ENCODE results near the gene CCDC148. TPM values are rescaled to one million over a fixed set of nuclear protein-coding genes. Genes with fewer than 3 reads are reported as not detected.

CCDC148 gene
- total and polyA plus RNA-seq, 2 experiments from 2014 or later = 1.2 to 1.8 TPM

GRCh38 chr2:158138255-158138654, 318.3 kb downstream of the CCDC148 start:
- H3F3A ChIP-seq (replicated peaks; ENCODE audit: low read depth) = no peaks in the 10 kb centered on the region
- Mint-ChIP-seq H3K27ac (no peak overlapping the region), H3K4me1 (peaks cover 4% of the 10 kb centered on the region; the same call in 2 of the 3 replicates), H3K27me3 (ENCODE audit: insufficient read depth, low read depth, poor library complexity) (no peaks in the 10 kb centered on the region), H3K9me3 (no peaks in the 10 kb centered on the region), H3K36me3 (ENCODE audit: low read depth) (no peaks in the 10 kb centered on the region), H3K4me3 (no peak overlapping the region)
- DNase-seq (ENCODE audit: low spot score) = no peak
- no peaks in the 10 kb centered on the region for H3K79me2 ChIP-seq (replicated peaks; ENCODE audit: insufficient read depth)
- H3K4me2 ChIP-seq = no peak overlapping the region
- H3K36me3 ChIP-seq (ENCODE audit: insufficient read depth) = no peaks in the 10 kb centered on the region
- H3K4me1 ChIP-seq (ENCODE audit: insufficient read depth) = no peaks in the 10 kb centered on the region
- no peak overlapping the region for H3K4me3 ChIP-seq
- no peak overlapping the region for H3K27ac ChIP-seq (ENCODE audit: low read depth)
- H4K20me1 ChIP-seq (replicated peaks; ENCODE audit: insufficient read depth) = no peaks in the 10 kb centered on the region
- peaks cover 14% of the 10 kb centered on the region for H3K9me2 ChIP-seq (ENCODE audit: insufficient read depth)
- no peak for ATAC-seq
- H3K27me3 ChIP-seq (ENCODE audit: insufficient read depth) = no peaks in the 10 kb centered on the region
- no peak overlapping the region for H2AFZ ChIP-seq
- no peak for TF ChIP-seq NANOG (IDR thresholded peaks at IDR 0.05; ENCODE audit: borderline replicate concordance)
- no peak for TF ChIP-seq CREB1 (CRISPR knock-in tag; IDR thresholded peaks at IDR 0.05; ENCODE audit: low read depth)
- TF ChIP-seq ZNF114 (CRISPR knock-in tag; IDR thresholded peaks at IDR 0.05) = no peak
- no peak for TF ChIP-seq EZH2 (IDR thresholded peaks at IDR 0.05; ENCODE audit: low read depth, unreplicated experiment)
- TF ChIP-seq STAT1 (IDR thresholded peaks at IDR 0.05; ENCODE audit: unreplicated experiment) = no peak
- TF ChIP-seq ETS1 (IDR thresholded peaks at IDR 0.05) = no peak
- TF ChIP-seq ZNF331 (CRISPR knock-in tag; IDR thresholded peaks at IDR 0.05; ENCODE audit: low read depth) = no peak
- TF ChIP-seq POLR2AphosphoS5 (IDR thresholded peaks at IDR 0.05; ENCODE audit: low read depth) = no peak
- TF ChIP-seq, protein P1, sequence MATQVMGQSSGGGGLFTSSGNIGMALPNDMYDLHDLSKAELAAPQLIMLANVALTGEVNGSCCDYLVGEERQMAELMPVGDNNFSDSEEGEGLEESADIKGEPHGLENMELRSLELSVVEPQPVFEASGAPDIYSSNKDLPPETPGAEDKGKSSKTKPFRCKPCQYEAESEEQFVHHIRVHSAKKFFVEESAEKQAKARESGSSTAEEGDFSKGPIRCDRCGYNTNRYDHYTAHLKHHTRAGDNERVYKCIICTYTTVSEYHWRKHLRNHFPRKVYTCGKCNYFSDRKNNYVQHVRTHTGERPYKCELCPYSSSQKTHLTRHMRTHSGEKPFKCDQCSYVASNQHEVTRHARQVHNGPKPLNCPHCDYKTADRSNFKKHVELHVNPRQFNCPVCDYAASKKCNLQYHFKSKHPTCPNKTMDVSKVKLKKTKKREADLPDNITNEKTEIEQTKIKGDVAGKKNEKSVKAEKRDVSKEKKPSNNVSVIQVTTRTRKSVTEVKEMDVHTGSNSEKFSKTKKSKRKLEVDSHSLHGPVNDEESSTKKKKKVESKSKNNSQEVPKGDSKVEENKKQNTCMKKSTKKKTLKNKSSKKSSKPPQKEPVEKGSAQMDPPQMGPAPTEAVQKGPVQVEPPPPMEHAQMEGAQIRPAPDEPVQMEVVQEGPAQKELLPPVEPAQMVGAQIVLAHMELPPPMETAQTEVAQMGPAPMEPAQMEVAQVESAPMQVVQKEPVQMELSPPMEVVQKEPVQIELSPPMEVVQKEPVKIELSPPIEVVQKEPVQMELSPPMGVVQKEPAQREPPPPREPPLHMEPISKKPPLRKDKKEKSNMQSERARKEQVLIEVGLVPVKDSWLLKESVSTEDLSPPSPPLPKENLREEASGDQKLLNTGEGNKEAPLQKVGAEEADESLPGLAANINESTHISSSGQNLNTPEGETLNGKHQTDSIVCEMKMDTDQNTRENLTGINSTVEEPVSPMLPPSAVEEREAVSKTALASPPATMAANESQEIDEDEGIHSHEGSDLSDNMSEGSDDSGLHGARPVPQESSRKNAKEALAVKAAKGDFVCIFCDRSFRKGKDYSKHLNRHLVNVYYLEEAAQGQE (IDR thresholded peaks at IDR 0.05; ENCODE audit: unreplicated experiment) = no peak
- no peak for TF ChIP-seq ZNF462 (CRISPR knock-in tag; IDR thresholded peaks at IDR 0.05)
- no peak for TF ChIP-seq JUNB (IDR thresholded peaks at IDR 0.05; ENCODE audit: unreplicated experiment)
- TF ChIP-seq CTCF (conservative IDR thresholded peaks at IDR 0.05; ENCODE audit: low read depth in 2 of 2) = no peak
- TF ChIP-seq EZH2phosphoT487 (IDR thresholded peaks at IDR 0.05; ENCODE audit: unreplicated experiment) = no peak

Measured in GM23338 (cell line).